CD4-positive, alpha-beta T cell (primary cell): ENCODE measurements around the gene TLR2. TPM values are rescaled to one million over a fixed set of nuclear protein-coding genes. Genes with fewer than 3 reads are reported as not detected.

Experiments
- ATAC-seq: fragments of 200-7000 bp; cut with Tn5 transposase; one replicate; pipeline ENCODE4 v1.10.0; 2022; ENCODE audit warnings: mild to moderate bottlenecking; ENCODE audit not compliant: poor library complexity
- CTCF ChIA-PET: fragments of 350-600 bp; sonication (Branson Sonifier 250); formaldehyde crosslinking; loops from one replicate; lab custom pipeline; 2021; ENCODE audit warnings: antibody characterized with exemption, inconsistent platforms; lab: Charles Lee
- POLR2A ChIA-PET: fragments of 350-600 bp; sonication (Branson Sonifier 250); formaldehyde crosslinking; loops from one replicate; lab custom pipeline; 2021; ENCODE audit warnings: antibody characterized with exemption, inconsistent platforms; lab: Charles Lee
- DNase-seq, 14 experiments: peaks; one replicate each; pipeline ENCODE4 v3.0.0-alpha.2; 2013 to 2020; ENCODE audit warnings: mixed read lengths in 2 of 14
- H3K27ac ChIP-seq, 2 donors: one replicate each; pipeline versions ENCODE4 v1.5.1 to v1.7.0; 2013; ENCODE audit warnings: low read length in 2 of 2, low read depth in 1 of 2, mild to moderate bottlenecking in 1 of 2
- H3K27me3 ChIP-seq, 2 experiments: 1 replicate in 1 of 2; 2 replicates in 1 of 2; pipeline versions ENCODE4 v1.6.1 to v1.7.0; 2013; ENCODE audit warnings: low read length in 2 of 2, control low read depth in 1 of 2, mild to moderate bottlenecking in 1 of 2, moderate library complexity in 1 of 2; ENCODE audit not compliant: insufficient read depth in 2 of 2, control insufficient read depth in 1 of 2
- H3K36me3 ChIP-seq: one replicate; pipeline ENCODE4 v1.6.1; 2013; ENCODE audit warnings: low read length, control low read depth; ENCODE audit not compliant: insufficient read depth
- H3K4me1 ChIP-seq: one replicate; pipeline ENCODE4 v1.6.1; 2013; ENCODE audit warnings: low read length, control low read depth; ENCODE audit not compliant: insufficient read depth
- H3K4me3 ChIP-seq: one replicate; pipeline ENCODE4 v1.5.1; 2013; ENCODE audit warnings: mild to moderate bottlenecking, low read length, moderate library complexity
- H3K9me3 ChIP-seq, 2 experiments: 1 replicate in 1 of 2; 2 replicates in 1 of 2; pipeline versions ENCODE4 v1.6.1 to v1.7.0; 2013; ENCODE audit warnings: low read length in 2 of 2, mild to moderate bottlenecking in 2 of 2, control low read depth in 1 of 2, moderate library complexity in 1 of 2; ENCODE audit not compliant: control insufficient read depth in 1 of 2, insufficient read depth in 1 of 2
- H3K27ac Mint-ChIP-seq: one replicate; pipeline ENCODE4 v1.8.0; 2020; ENCODE audit warnings: mixed read lengths
- H3K27me3 Mint-ChIP-seq: one replicate; pipeline ENCODE4 v1.8.0; 2021; ENCODE audit warnings: mixed read lengths
- H3K36me3 Mint-ChIP-seq: one replicate; pipeline ENCODE4 v1.8.0; 2021; ENCODE audit warnings: low read depth, mixed read lengths
- H3K4me1 Mint-ChIP-seq: one replicate; pipeline ENCODE4 v1.8.0; 2021; ENCODE audit warnings: low read depth, mixed read lengths
- H3K4me3 Mint-ChIP-seq: one replicate; pipeline ENCODE4 v1.8.0; 2020; ENCODE audit warnings: mild to moderate bottlenecking, mixed read lengths
- H3K9me3 Mint-ChIP-seq: one replicate; pipeline ENCODE4 v1.8.0; 2020; ENCODE audit warnings: mixed read lengths
- CTCF ChIP-seq: fragments of 200-600 bp; IDR thresholded peaks from one replicate; pipeline ENCODE4 v1.8.0; 2022; ENCODE audit warnings: antibody characterized with exemption, mild to moderate bottlenecking
- intact Hi-C, 2 experiments: fragments of 100-400 bp; cut with DNase I in 1 of 2; cut with micrococcal nuclease in 1 of 2; formaldehyde crosslinking; loops; one replicate each; pipeline versions ENCODE4 v1.15.1 to v1.9.0; 2023 to 2025; cut with DNase I, micrococcal nuclease
- total RNA-seq, 174 experiments: library from RNA in 2 of 174; stranded (reverse) in 2 of 174; gene quantifications; one replicate each; pipeline ENCODE4 v1.2.3 and lab custom pipeline; 2021 to 2026

The TLR2 gene
- total RNA-seq, 2 experiments from 2014 or later, result 2.8 to 2.9 TPM

- no peak overlapping the region for H3K27ac Mint-ChIP-seq
- no peaks in the 10 kb centered on the region for H3K9me3 Mint-ChIP-seq
- no peak for DNase-seq
- Histone ChIP-seq H3K9me3 (no peaks in the 10 kb centered on the region), H3K4me1 (peaks cover 6% of the 10 kb centered on the region), H3K4me3 (no peak overlapping the region), H3K27me3 (no peaks in the 10 kb centered on the region), H3K27ac (no peak overlapping the region), H3K36me3 (no peaks in the 10 kb centered on the region)
- POLR2A ChIA-PET, result no interaction called here
- peaks cover 6% of the 10 kb centered on the region for H3K27me3 Mint-ChIP-seq
- intact Hi-C loops, result no loop called here
- peaks cover 13% of the 10 kb centered on the region for H3K4me1 Mint-ChIP-seq
- no peak overlapping the region for H3K4me3 Mint-ChIP-seq
- no peak for ATAC-seq
- H3K36me3 Mint-ChIP-seq, result no peaks in the 10 kb centered on the region
- no peak for TF ChIP-seq CTCF
- CTCF ChIA-PET, result no interaction called here
Measured at GRCh38 chr4:153704522-153704921, 20.4 kb downstream of the TLR2 start.

GRCh38 chr4:153705743-153706468, 21.8 kb downstream of the TLR2 start:
- Mint-ChIP-seq H3K4me3 (peak overlapping the region; percentile 13), H3K27ac (peak overlapping the region; percentile 64), H3K27me3 (peaks cover 6% of the 10 kb centered on the region), H3K9me3 (no peaks in the 10 kb centered on the region), H3K4me1 (peaks cover 13% of the 10 kb centered on the region), H3K36me3 (no peaks in the 10 kb centered on the region)
- DNase-seq (peak in 2 of 14 experiments; percentile 13 to 19), ATAC-seq (no peak)
- Histone ChIP-seq H3K36me3 (no peaks in the 10 kb centered on the region), H3K27me3 (no peaks in the 10 kb centered on the region), H3K27ac (no peak overlapping the region), H3K4me1 (peaks cover 6% of the 10 kb centered on the region), H3K4me3 (no peak overlapping the region), H3K9me3 (no peaks in the 10 kb centered on the region)
- ChIA-PET POLR2A (no interaction called here), CTCF (no interaction called here)
- TF ChIP-seq CTCF, result no peak
- intact Hi-C loops, result no loop called here

- intact Hi-C loops, result no loop called here
- H3K9me3 Mint-ChIP-seq, result no peaks in the 10 kb centered on the region
- DNase-seq, result no peak
- POLR2A ChIA-PET, result no interaction called here
- no peak overlapping the region for H3K4me3 ChIP-seq
- peak overlapping the region; percentile 13 for H3K4me3 Mint-ChIP-seq
- H3K27ac ChIP-seq, result no peak overlapping the region
- peaks cover 13% of the 10 kb centered on the region for H3K4me1 Mint-ChIP-seq
- no peak for TF ChIP-seq CTCF
- no peaks in the 10 kb centered on the region for H3K36me3 ChIP-seq
- peaks cover 6% of the 10 kb centered on the region for H3K27me3 Mint-ChIP-seq
- H3K9me3 ChIP-seq, result no peaks in the 10 kb centered on the region
- peaks cover 6% of the 10 kb centered on the region for H3K4me1 ChIP-seq
- CTCF ChIA-PET, result no interaction called here
- H3K27me3 ChIP-seq, result no peaks in the 10 kb centered on the region
- H3K27ac Mint-ChIP-seq, result peak overlapping the region; percentile 64
- no peak for ATAC-seq
- H3K36me3 Mint-ChIP-seq, result no peaks in the 10 kb centered on the region
Measured at GRCh38 chr4:153706519-153706918, 22.4 kb downstream of the TLR2 start.
